ENCODE measurements around the gene KCNQ1. TPM values are rescaled to one million over a fixed set of nuclear protein-coding genes. Genes with fewer than 3 reads are reported as not detected.

KCNQ1 gene
- polyA plus RNA-seq, 1 experiment: not detected

- POLR2A ChIA-PET: no interaction called here
- no peak overlapping the region for H3K27ac ChIP-seq (ENCODE audit: low read depth, low read length)
- CTCF ChIA-PET: no interaction called here
- DNase-seq (ENCODE audit: low read depth, low spot score): no peak
- no peaks in the 10 kb centered on the region; the same call in 1 of the 2 replicates for H3K9me3 ChIP-seq (ENCODE audit: control insufficient read depth, insufficient read depth, low read length)
- no peak for TF ChIP-seq CTCF (IDR thresholded peaks at IDR 0.05; ENCODE audit: low read depth, low read length)
- peaks cover 20% of the 10 kb centered on the region for H3K27me3 ChIP-seq (ENCODE audit: control insufficient read depth, insufficient read depth, low read length)
- no peak overlapping the region for H3K4me3 ChIP-seq (ENCODE audit: low read depth, low read length)
These were observed 141.4 kb downstream of the KCNQ1 start for GRCh38 chr11:2586087-2586792.

- Histone ChIP-seq H3K4me3 (ENCODE audit: low read depth, low read length) (no peak overlapping the region), H3K27me3 (ENCODE audit: control insufficient read depth, insufficient read depth, low read length) (peaks cover 20% of the 10 kb centered on the region), H3K27ac (ENCODE audit: low read depth, low read length) (no peak overlapping the region), H3K9me3 (ENCODE audit: control insufficient read depth, insufficient read depth, low read length) (no peaks in the 10 kb centered on the region; the same call in 1 of the 2 replicates)
- no peak for TF ChIP-seq CTCF (IDR thresholded peaks at IDR 0.05; ENCODE audit: low read depth, low read length)
- DNase-seq (ENCODE audit: low read depth, low spot score): no peak
- POLR2A ChIA-PET: no interaction called here
- CTCF ChIA-PET: no interaction called here
These were observed 142.0 kb downstream of the KCNQ1 start for GRCh38 chr11:2586793-2587131.

GRCh38 chr11:2587132-2587930, 142.5 kb downstream of the KCNQ1 start:
- no peak for DNase-seq (ENCODE audit: low read depth, low spot score)
- H3K9me3 ChIP-seq (ENCODE audit: control insufficient read depth, insufficient read depth, low read length): no peaks in the 10 kb centered on the region; the same call in 1 of the 2 replicates
- CTCF ChIA-PET: no interaction called here
- no peak for TF ChIP-seq CTCF (IDR thresholded peaks at IDR 0.05; ENCODE audit: low read depth, low read length)
- H3K4me3 ChIP-seq (ENCODE audit: low read depth, low read length): no peak overlapping the region
- POLR2A ChIA-PET: no interaction called here
- H3K27me3 ChIP-seq (ENCODE audit: control insufficient read depth, insufficient read depth, low read length): peaks cover 20% of the 10 kb centered on the region
- H3K27ac ChIP-seq (ENCODE audit: low read depth, low read length): no peak overlapping the region

GRCh38 chr11:2587976-2588748, 143.4 kb downstream of the KCNQ1 start:
- DNase-seq (ENCODE audit: low read depth, low spot score): no peak
- CTCF ChIA-PET: no interaction called here
- POLR2A ChIA-PET: no interaction called here
- Histone ChIP-seq H3K4me3 (ENCODE audit: low read depth, low read length) (no peak overlapping the region), H3K27ac (ENCODE audit: low read depth, low read length) (no peak overlapping the region), H3K27me3 (ENCODE audit: control insufficient read depth, insufficient read depth, low read length) (peaks cover 22% of the 10 kb centered on the region), H3K9me3 (ENCODE audit: control insufficient read depth, insufficient read depth, low read length) (no peaks in the 10 kb centered on the region; the same call in 1 of the 2 replicates)
- no peak for TF ChIP-seq CTCF (IDR thresholded peaks at IDR 0.05; ENCODE audit: low read depth, low read length)

Data from AG04450 (cell line).